T47D (cell line): ENCODE results near the gene ZCCHC14.
"Not testable (repeated sequence)": the region's sequence is repeated elsewhere in the genome, so short reads cannot be mapped to it uniquely, and the experiment has no call there.

Source experiments
- DNase-seq, 2 experiments: peaks; one replicate each; pipeline versions ENCODE4 v3.0.0 to v3.0.0-alpha.2; 2011 to 2012; ENCODE audit warnings: low read depth in 1 of 2, low spot score in 1 of 2
- JUND ChIP-seq: IDR thresholded peaks from 2 replicates; pipeline ENCODE4 v1.6.1; 2012; ENCODE audit warnings: low read depth
- in situ Hi-C: cut with HindIII; loops from 2 replicates; pipeline ENCODE4 v1.10.0; 2016; ENCODE audit warnings: low sequenced_read_pairs, low pct_unique_long_range_greater_than_20kb

ZCCHC14 gene

GRCh38 chr16:87368029-87368770 is 124.6 kb downstream of the ZCCHC14 start:
- DNase-seq: no peak

GRCh38 chr16:87367529-87367928 is 125.3 kb downstream of the ZCCHC14 start:
- in situ Hi-C loops: no loop called here
- no peak for TF ChIP-seq JUND

More at GRCh38 chr16:87368029-87368770, 124.6 kb downstream of the ZCCHC14 start:
- in situ Hi-C loops: no loop called here
- TF ChIP-seq JUND: no peak

GRCh38 chr16:87366930-87367329 is 125.9 kb downstream of the ZCCHC14 start:
- DNase-seq: no peak
- no peak for TF ChIP-seq JUND
- in situ Hi-C loops: no loop called here

More at GRCh38 chr16:87367529-87367928, 125.3 kb downstream of the ZCCHC14 start:
- no peak for DNase-seq

GRCh38 chr16:87366288-87366687 is 126.5 kb downstream of the ZCCHC14 start:
- DNase-seq: no peak
- no peak for TF ChIP-seq JUND
- in situ Hi-C loops: no loop called here

GRCh38 chr16:87365021-87365713 is 127.7 kb downstream of the ZCCHC14 start:
- no peak for TF ChIP-seq JUND
- no peak for DNase-seq
- in situ Hi-C loops: no loop called here

GRCh38 chr16:87363771-87364455 is 128.9 kb downstream of the ZCCHC14 start:
- in situ Hi-C loops: no loop called here
- TF ChIP-seq JUND: no peak
- DNase-seq: no peak

- DNase-seq, in situ Hi-C loops: not testable (repeated sequence)
These were observed 129.8 kb downstream of the ZCCHC14 start for GRCh38 chr16:87362828-87363559.

GRCh38 chr16:87361916-87362619 is 130.8 kb downstream of the ZCCHC14 start:
- no peak for TF ChIP-seq JUND
- in situ Hi-C loops: no loop called here
- DNase-seq: no peak

GRCh38 chr16:87360862-87361610 is 131.8 kb downstream of the ZCCHC14 start:
- no peak for DNase-seq
- TF ChIP-seq JUND: no peak
- in situ Hi-C loops: no loop called here

- no peak for TF ChIP-seq JUND
- DNase-seq: no peak
- in situ Hi-C loops: no loop called here
These were observed 133.7 kb downstream of the ZCCHC14 start for GRCh38 chr16:87359121-87359520.

- in situ Hi-C loops: no loop called here
These were observed 134.1 kb downstream of the ZCCHC14 start for GRCh38 chr16:87358696-87359095.

More at GRCh38 chr16:87358696-87359095, 134.1 kb downstream of the ZCCHC14 start:
- DNase-seq: no peak
- TF ChIP-seq JUND: no peak
